HG03095 (cell line): ENCODE data around the gene NRF1.
"Not testable (repeated sequence)": the region's sequence is repeated elsewhere in the genome, so short reads cannot be mapped to it uniquely, and the experiment has no call there.

Source experiments
- ATAC-seq: cut with Tn5 transposase; IDR thresholded peaks from one replicate; pipeline ENCODE4 v1.9.1; 2021; ENCODE audit warnings: moderate library complexity; ENCODE audit not compliant: unreplicated experiment

Gene NRF1

DNA sequence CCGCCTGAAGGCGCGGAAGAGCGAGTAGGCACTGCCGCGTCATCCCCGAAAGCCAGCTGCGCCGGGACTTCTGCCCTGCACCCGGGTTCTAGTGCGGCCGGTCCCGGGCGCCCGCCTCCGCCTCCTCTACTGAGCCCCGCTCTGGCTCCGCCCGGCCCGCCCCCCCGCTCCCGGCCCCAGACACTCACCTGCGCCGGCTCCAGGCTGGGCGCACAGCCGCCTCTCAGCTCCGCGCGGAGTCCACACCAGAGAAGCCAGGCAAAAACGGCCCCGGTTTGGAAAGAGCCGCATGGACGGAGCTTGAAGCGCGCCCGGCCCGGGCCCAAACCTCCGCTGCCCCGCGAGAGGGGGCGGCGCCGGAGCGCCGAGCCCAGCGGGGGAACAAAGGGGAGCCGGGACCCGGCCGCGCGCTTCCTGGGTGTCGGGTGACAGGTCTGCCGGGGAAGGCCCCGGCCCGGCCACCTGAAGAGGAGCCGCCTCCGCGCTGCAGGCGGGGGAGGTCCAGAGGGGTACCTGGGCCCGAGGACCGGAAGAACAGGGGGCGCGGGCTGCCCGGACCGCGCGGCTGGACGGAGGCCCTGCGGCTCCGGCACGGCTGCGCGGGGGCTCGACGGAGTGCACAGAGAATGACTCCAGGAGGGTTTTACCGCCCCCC is 168.2 kb downstream of the NRF1 start:
- no peak for ATAC-seq

DNA sequence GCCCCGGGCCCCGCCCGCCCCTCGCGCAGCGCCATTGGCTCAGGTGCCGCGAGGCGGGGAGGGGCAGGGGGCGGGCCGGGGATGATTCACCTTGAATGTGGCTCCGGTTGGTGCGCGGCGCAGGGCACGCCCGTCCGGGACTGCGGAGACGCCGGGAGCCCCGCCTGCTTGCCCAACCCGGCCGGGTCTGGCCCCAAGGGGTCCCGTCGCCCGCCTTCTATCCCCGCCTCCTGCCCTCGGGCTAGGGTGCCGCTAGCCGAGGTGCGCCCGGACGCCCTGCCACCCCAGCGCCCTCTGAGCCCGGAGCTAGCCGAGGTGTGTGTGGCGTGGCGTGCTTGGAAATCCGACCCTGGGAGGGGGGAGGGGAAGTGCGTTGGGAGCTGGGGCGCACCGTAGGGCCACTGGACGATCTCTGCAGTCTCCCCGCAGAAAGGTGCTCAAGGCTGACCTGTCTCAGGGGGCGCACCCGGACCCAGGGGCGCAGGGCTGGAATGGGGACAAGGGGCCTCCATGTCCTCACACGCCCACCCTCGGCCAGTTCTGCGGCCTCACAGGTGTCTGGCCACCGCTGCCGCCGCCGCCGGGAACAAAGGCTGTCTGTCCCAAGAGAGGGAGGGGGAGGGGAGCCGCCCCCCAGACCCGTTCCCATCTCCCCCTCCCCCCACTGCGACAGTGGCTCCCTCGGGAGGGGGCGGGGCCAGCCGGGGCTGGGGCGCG is 168.9 kb downstream of the NRF1 start:
- ATAC-seq = no peak

DNA sequence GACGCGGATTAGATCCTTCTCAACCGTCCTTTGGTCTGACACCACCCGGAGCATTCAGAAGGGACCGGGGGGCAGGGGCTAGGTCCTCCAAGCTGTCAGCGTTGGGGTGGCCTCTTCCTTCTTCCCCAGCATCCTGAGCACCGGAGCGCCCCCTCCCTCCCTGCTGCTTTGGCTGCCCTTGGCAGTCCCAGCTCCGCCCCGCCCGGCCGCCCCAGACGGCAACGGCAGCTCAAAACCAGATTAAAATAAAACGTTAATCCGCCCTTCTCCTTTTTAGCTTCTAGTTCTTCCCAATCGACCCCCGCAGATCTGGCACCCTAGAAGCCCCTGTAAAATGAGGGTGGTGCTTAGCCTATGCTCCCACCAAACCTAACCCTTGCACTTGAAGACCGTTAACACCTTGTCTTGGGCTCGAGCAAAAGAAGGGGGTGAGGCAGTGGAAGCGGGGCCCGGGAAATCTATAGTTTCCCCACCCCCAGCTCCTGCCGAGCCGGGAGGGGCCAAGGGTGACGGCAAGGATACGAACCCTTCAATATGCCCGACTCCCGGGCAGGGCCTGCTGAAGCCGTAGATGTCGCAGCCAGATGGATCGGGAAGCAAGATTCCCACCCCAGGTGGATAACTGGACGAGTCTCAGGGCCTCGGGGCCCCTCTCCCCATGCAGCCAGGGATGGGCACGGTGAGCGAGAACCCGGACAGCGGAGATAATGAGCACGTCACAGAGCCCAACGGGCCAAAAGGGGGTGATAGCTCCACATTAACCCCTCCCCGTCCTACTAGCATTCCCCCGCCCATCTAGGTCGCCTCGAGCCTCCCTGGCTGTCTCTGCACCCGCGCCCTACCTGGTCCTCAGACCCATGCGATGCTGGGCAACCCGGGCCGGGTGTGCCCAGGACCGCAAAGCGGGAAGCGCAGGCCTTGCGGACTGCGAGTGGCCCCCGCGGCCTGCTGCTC is 169.7 kb downstream of the NRF1 start:
- no peak for ATAC-seq

DNA sequence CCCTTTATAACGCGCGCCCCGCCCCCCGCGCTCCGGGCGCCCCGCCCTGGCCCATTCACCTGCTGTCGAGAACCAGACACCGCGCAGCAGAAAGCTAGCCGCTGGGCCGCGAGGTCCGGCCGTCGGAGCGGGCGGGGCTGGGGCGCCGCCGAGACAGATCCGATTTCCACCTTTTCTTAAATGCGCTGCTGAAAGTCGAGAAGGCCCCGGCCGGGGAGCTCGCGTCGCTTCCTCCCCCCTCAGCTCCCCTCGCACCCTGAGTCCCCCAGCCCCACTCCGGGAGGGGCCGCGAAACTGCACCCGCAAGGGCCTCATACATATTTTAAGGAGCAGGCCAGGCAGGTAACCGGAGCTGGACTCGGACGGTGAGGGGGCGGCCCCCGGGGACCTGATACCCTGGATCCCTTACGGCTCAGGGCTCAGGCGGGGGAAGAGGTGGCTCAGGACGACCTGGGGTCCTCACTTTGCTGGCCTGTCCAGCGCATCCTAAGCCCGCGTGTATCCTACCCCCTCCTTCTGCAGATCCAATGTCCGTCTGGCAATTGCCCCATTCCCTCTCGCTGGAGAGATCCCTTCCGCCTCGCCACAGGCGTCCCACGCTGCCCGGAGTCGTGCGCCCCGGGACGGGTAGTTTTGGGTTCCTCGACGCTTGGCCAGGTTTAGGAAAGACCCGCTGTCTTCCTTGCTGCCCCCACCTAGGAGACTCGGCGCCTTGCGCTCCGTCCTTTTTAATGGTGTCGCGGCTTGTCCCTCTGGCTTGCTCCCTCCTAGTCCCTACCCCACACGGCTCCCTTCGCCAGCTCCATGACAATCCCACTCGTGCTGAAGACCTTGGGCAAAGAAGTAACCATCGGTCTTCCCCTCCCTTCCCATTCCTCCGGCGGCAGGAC is 170.7 kb downstream of the NRF1 start:
- no peak for ATAC-seq

DNA sequence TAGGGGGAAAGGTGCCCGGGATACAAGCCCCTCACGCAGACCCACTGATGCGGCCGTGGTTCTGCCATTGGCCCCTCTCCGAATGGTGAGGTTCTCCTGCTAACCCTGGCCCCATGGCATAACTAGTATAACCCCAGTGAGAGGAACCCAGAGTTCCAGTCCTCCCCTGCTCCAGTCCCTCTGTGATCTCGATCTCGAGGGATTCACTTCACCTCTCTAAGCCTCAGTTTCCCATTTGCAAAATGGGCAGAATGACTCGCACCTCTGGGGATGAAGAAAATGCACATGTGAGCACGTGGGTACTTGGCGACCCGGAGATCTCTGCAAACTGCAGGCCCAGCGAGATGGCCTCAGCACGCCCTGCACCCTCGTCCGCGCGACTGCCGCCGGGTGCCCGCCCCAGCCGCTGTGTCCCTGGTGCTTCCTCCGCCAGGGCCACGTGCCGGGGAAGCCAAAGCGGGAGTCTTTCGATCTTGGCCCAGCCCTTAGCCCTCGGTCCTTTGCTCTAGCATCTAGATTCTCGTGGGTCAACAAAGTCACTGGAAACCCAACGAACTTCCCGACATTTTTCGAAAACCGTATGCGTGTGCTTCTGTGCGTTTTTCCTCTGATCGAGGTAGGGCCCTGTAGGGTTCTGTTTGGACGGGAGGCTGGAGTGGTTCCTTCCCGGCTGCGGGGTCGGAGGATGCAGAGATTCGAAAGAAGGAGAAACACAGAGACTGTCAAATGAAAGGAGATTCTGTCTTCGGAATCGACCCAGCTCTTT is 171.5 kb downstream of the NRF1 start:
- ATAC-seq = no peak

DNA sequence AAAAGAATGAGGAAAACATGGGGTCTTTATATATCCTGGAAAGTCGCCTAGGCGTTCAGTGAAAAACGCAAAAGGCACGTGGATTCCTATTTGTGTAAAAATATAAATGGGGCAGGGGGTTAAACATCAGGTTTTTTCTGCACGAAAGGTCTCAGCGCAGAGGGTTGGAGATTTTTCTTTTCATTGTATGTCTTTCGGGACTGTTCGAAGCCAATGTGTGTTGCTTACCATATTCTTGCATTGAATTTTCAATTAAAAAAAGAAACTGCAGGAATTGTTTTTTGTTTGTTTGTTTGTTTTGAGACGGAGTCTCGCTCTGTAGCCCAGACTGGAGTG is 172.0 kb downstream of the NRF1 start:
- no peak for ATAC-seq

DNA sequence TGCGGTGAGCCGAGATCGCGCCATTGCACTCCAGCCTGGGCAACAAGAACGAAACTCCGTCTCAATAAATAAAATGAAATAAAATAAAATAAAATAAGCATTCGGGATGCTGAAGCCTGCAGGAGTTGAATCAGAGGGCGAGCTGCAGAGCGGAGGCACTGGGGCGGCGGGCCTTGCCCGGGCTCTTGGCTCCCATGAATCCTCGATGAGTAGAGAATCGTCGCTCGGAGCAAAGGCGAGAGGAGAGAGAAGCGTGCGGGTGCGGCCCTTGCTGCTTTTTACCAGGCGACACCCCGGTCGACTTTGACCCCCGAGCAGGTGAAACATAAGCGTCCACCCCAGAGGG is 172.9 kb downstream of the NRF1 start:
- no peak for ATAC-seq

DNA sequence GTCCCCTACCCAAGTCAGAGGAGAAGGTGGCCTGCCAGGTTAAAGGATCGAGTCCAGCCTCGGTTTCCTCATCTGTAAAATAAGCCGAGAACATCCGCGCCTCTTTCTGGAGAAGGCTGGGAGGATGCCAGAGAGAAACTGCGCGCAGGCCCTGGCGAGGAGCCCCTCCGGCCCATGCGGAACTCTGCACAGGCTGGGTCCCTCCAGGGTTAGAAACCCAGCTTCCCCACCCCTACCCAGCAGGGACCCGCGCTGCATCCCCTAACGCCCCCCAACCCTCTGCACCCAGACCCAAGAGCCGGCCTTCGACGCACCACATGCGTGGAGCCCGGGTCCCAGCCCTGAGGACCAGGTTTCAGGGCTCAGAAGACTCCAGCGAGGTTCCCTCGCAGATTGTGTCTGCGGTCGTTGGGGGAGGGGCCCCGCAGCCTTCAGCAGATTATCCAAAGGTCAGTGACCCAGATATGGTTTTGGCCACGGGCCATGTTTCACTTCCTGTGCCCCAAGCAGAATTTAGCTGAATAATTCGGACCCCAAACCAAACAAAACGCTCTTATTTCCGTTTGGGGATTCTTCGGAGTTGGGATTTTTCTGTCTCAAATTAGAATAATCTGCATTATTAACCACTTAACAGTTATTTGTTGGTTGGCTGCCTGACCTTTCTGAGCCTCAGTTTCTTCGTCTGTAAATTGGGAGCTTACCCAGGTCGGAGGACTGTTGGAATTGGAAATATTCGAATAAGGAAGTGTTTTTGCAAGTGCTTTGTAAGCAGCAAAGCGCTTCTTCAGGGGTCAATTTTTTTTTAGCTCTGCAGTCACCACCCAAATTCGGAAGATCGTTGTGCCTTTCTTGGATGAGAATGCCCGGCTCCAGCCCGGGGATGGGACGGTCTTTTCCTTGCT is 173.5 kb downstream of the NRF1 start:
- ATAC-seq = no peak

DNA sequence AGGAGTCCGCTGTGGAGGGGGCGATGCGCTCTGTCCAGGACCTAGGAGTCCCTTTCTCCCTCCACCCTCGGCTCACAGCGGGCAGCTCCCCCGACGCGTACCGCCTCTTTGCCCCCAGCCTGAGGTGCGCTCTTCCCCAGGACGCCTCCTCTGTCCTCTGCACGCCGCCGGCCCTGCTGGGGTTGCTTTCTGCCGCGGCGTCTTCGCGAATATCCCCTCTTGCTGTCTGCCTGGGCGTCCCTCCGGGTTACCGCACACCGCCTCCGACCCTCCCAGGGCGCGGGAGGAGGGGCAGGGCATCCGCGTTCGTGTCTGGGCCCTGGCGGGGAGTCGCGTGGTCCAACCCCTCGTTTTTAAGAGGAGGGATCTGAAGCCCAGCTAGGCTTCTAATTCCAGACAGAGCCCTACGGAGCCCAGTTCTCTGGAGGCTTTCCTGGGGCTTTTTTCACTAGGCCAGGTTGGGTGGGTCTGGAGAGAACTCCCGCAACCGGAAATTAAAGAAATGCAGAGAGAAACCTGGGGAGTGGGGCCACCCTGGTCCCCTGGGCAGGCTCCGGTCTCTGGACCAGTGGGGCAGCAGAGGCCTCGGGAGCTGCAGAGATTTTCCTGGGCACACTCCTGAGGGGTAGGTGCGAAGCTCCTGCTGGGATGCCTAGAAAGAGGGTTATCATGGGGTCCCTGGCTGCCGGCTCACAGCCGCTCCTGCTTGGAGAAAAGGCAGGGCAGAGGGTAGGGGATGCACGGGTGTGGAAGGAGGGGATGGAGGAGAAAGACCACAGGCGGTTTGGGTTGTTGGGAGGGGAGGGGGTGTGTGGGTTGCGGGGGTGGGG is 174.4 kb downstream of the NRF1 start:
- no peak for ATAC-seq

DNA sequence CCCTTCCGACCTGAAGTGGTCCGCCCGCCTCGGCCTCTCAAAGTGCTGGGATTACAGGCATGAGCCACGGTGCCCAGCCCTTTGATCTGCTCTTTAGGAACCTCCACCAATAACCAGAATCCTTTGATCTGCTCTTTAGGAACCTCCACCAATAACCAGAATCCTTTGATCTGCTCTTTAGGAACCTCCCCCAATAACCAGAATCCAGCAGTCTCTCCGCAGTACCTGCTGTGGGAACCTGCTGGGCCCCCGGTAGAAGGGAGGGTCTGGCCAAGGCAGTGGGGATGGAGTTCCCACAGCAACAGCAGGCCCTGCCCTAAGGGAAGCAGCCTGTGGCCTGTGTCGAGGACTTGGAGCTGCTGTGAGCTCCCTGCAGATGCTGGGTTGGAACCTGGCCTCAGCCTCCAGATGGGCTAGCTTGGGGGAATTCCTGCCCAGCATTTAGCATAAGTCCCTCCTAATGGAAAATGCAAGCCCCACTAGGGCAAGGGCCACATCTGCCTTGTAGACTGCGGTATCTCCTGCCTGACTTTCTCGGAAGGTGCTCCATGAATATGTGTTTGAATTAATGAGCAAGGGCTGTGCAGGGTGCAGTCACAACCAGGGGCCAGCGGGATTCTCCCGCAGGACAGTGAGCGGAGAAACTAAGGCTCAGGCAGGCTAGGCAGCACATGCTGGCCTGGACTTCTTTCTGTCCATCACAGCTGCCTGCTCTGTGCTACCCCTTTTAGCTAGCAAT is 175.5 kb downstream of the NRF1 start:
- ATAC-seq = no peak

DNA sequence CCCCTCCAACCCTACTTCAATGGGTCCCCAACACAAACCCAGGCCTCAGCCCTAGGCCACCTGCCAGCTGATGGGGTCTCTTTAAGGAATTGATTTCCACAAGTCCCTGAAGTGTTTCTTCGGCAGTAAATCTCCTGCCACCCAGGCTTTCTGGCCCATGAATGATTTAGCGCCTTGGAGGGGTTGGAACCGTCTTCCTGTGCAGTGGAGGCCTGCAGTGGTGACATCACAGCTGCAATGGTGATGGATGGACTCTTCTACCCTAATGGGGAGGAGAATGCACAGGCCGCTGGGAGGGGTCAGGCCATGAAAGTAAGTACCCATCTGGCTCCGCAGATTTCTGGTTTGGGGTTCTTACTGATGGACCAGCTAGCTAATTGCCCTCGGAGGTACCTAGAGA is 177.5 kb downstream of the NRF1 start:
- ATAC-seq = no peak

DNA sequence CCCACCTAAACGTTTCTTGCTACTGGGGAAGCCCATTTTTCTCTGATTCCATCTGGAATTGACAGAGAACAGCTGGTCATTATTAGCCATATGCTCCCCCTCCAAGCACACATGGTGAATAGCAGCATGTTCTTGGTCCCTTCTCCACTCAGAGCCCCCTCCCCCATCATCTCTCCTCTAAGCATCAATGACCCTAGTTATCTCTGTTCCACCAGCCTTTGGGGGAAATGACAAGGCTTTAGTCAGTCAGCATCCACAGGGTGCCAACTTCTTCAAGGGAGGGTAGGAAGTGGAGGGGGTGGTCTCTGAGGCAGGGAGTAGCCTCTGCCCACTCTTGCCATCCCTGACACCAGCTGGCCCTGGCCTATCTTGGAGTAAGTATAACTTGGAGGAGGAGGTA is 178.1 kb downstream of the NRF1 start:
- ATAC-seq = no peak

DNA sequence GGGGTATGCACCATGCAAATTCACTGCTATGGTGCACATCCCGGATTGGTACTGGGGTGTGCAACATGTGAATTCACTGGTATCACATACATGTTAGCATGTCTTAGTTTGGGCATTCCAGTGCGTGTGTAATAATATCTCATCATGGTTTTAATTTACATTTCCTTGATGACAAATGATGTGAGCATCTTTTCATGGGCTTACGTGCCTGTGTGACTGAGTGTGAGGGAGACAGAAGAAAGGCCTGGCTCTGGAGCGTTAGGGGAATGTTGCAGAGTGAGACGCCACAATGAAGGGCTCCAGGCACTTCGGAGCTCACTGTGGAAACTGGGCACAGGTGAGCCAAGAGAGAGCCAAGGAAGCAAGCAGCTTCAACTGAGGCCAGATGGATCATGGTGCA is 178.6 kb downstream of the NRF1 start:
- no peak for ATAC-seq

DNA sequence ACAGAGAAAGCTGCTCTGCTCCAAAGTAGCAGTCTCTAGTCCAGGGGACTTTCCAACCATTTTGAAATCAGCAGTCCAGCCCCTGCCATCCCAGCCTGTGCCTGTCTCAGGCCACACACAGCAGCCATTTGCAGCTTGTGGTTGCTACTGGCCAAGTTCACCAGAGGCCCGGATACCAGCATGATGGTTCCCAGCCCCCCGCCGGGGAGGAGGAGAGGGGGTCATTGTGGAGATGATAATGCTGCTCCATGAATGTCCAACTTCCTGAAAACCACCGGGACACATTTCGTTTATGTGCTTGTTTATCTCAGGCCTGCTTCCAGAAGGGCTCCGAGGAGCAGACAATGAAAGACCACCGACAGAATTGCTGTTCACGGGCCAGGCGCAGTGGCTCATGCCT is 181.2 kb downstream of the NRF1 start:
- no peak for ATAC-seq

DNA sequence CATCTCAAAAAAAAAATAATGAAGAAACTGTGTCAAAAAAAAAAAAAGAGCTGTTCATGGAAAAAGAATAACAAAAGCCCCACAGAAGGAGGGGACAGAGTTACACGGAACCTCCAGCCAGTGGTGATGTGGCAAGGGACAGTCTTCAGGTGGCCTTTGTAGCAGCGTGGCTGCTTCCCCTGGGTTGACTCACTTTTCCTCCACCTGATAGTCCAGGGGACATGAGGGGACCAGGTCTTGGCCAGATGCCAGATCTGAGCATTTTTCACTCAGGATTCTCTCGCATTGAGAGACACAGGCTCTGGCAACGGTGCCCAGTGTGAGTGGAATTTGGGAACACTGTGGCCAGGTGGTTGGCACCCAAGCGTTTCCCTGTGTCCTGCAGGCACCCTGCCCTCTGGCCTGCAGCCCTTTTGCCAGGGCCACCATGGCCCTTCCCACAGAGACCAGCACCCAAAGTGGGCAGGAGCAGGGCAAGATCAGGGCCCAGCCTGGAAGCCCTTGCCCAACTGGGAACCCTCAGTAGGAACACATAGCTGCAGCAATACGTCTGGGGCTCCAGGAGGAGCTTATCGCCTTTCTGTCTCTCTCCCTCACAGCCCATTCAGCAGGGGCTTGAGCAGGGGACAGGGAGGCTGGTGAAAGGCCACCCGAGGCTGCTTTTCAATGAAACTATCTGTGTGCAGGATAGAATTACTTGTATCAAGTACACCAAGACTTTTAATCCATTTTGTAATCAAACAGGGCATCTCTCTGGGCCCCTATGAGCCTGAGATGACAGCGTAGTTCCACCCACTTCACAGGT is 182.2 kb downstream of the NRF1 start:
- no peak for ATAC-seq

DNA sequence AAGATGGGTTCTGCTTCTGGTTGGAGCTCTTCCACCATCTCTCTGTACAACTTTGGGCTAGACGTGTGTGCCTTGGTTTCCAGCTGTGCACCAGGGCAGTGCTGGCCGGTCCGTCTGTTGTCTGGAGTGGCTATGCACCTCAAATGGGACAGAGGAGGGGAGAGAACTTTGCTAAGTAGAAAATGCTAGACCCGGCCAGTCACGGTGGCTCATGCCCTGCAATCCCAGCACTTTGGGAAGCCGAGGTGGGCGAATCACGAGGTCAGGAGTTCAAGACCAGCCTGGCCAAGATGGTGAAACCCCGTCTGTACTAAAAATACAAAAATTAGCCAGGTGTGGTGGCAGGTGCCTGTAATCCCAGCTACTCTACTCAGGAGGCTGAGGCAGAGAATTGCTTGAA is 182.9 kb downstream of the NRF1 start:
- not testable (repeated sequence) for ATAC-seq
